Activated CD8-positive, alpha-beta memory T cell treated with anti-CD3 and anti-CD28 coated beads for 24 hours (primary cell): ENCODE results near the gene RBM23.
"Not testable (repeated sequence)": the region's sequence is repeated elsewhere in the genome, so short reads cannot be mapped to it uniquely, and the experiment has no call there.

Source experiments
- DNase-seq: peaks from one replicate; pipeline ENCODE4 v3.0.0-alpha.2; 2020

The RBM23 gene

GRCh38 chr14:22918804-22919600, at the start of gene RBM23:
RBM23 (minus strand) TSS chr14:22919149.
- DNase-seq, result peak; percentile 100

- DNase-seq, result no peak
Observed at GRCh38 chr14:22966783-22967269, 47.9 kb upstream of the RBM23 start.

- DNase-seq, result not testable (repeated sequence)
Observed at GRCh38 chr14:22965916-22966782, 47.2 kb upstream of the RBM23 start.

- DNase-seq, result no peak
Observed at GRCh38 chr14:22962061-22962676, 43.2 kb upstream of the RBM23 start.

- DNase-seq, result no peak
Observed at GRCh38 chr14:22955702-22956569, 37.0 kb upstream of the RBM23 start.

GRCh38 chr14:22952418-22952817, 33.5 kb upstream of the RBM23 start:
- DNase-seq, result no peak

- DNase-seq, result not testable (repeated sequence)
Observed at GRCh38 chr14:22951795-22952194, 32.8 kb upstream of the RBM23 start.

GRCh38 chr14:22945642-22946041, 26.7 kb upstream of the RBM23 start:
- DNase-seq, result no peak

- DNase-seq, result no peak
Observed at GRCh38 chr14:22939684-22940083, 20.7 kb upstream of the RBM23 start.

GRCh38 chr14:22935156-22935555, 16.2 kb upstream of the RBM23 start:
- no peak for DNase-seq

GRCh38 chr14:22932146-22932545, 13.2 kb upstream of the RBM23 start:
- no peak for DNase-seq

- no peak for DNase-seq
Observed at GRCh38 chr14:22929961-22930364, 11.0 kb upstream of the RBM23 start.

GRCh38 chr14:22929104-22929960, 10.4 kb upstream of the RBM23 start, which contains the start of gene PRMT5:
PRMT5 (minus strand) TSS chr14:22929376; CDS start chr14:22929361, 15 bp downstream.
- DNase-seq, result peak; percentile 100

GRCh38 chr14:22928237-22929103, 9.5 kb upstream of the RBM23 start:
- peak; percentile 60 for DNase-seq

GRCh38 chr14:22926316-22926715, 7.4 kb upstream of the RBM23 start:
- DNase-seq, result no peak

- no peak for DNase-seq
Observed at GRCh38 chr14:22925513-22925912, 6.6 kb upstream of the RBM23 start.

- DNase-seq, result no peak
Observed at GRCh38 chr14:22923746-22924145, 4.8 kb upstream of the RBM23 start.

- DNase-seq, result no peak
Observed at GRCh38 chr14:22922294-22922693, 3.3 kb upstream of the RBM23 start.

GRCh38 chr14:22920697-22921096, 1.7 kb upstream of the RBM23 start:
- DNase-seq, result no peak

- DNase-seq, result no peak
Observed at GRCh38 chr14:22919601-22919921, 612 bp upstream of the RBM23 start.
